ENCODE measurements around the gene ACACB.

ACACB gene

DNA sequence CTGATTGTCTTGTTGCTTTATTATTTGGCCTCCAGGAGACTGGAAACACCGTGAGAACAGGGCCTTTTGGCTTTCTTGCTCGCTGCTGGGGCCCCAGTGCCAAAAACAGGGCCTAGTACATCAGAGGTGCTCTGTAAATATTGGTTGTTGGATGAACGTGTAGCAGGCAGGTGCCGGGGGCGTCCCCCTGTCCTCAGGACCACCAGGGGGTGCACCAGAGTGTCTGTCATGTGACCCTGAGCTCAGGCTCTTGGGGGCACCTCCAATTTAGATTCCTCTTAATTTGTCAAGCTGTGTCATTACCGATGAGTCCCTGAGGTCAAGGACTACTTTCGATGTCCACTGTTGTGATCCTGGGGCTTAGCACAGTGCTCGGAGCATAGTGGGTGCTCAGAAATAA is 87.1 kb downstream of the ACACB start:
- in situ Hi-C loops (cut with HindIII; ENCODE audit: low sequenced_read_pairs): no loop called here
- TF ChIP-seq, protein P1, sequence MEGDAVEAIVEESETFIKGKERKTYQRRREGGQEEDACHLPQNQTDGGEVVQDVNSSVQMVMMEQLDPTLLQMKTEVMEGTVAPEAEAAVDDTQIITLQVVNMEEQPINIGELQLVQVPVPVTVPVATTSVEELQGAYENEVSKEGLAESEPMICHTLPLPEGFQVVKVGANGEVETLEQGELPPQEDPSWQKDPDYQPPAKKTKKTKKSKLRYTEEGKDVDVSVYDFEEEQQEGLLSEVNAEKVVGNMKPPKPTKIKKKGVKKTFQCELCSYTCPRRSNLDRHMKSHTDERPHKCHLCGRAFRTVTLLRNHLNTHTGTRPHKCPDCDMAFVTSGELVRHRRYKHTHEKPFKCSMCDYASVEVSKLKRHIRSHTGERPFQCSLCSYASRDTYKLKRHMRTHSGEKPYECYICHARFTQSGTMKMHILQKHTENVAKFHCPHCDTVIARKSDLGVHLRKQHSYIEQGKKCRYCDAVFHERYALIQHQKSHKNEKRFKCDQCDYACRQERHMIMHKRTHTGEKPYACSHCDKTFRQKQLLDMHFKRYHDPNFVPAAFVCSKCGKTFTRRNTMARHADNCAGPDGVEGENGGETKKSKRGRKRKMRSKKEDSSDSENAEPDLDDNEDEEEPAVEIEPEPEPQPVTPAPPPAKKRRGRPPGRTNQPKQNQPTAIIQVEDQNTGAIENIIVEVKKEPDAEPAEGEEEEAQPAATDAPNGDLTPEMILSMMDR (IDR thresholded peaks at IDR 0.05; ENCODE audit: low read depth, low read length): no peak

DNA sequence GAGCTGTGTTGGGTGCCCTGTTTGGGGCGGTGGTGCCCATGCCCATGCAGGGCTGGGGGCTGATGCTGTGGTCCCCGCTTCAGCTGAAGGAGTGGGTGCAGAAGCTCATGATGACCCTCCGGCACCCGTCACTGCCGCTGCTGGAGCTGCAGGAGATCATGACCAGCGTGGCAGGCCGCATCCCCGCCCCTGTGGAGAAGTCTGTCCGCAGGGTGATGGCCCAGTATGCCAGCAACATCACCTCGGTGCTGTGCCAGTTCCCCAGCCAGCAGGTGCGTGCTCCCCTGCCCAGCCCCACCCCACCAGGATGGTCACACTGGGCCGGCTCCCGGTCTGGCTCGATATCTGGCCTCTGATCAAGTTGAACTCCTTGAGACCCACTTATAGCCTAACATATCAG is 92.7 kb downstream of the ACACB start:
- in situ Hi-C loops (cut with HindIII; ENCODE audit: low sequenced_read_pairs): no loop called here
- no peak for DNase-seq (ENCODE audit: low read depth, low spot score)
- TF ChIP-seq, protein P1 (IDR thresholded peaks at IDR 0.05; ENCODE audit: low read depth, low read length): no peak
- H3K4me3 ChIP-seq (ENCODE audit: low read depth, low read length): no peak overlapping the region

More for the DNA sequence above, 87.1 kb downstream of the ACACB start:
- DNase-seq (ENCODE audit: low read depth, low spot score): no peak
- no peak overlapping the region for H3K4me3 ChIP-seq (ENCODE audit: low read depth, low read length)

DNA sequence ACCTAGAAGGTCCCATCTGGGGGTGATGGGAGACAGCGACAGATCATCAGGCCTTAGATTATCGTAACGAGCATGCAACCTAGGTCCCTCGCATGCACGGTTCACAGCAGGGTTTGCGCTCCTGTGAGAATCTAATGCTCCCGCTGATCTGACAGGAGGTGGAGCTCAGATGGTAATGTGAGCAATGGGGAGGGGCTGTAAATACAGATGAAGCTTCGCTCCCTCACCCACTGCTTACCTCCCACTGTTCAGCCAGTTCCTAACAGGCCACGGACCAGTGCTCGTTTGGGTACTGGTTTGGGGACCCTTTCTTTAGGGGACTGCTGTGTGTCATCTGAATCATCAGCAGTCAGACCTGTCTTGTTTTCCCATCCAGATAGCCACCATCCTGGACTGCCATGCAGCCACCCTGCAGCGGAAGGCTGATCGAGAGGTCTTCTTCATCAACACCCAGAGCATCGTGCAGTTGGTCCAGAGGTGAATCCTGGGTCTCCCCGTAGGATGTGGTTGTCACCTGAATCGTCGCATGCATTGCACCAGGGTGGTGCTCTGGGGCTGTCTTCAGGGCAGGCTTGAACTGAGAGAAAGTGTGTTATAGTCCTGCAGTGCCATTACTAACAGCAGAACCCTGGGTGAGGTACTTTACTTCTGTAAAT is 96.2 kb downstream of the ACACB start:
- no peak overlapping the region for H3K4me3 ChIP-seq (ENCODE audit: low read depth, low read length)
- TF ChIP-seq, protein P1 (IDR thresholded peaks at IDR 0.05; ENCODE audit: low read depth, low read length): no peak
- in situ Hi-C loops (cut with HindIII; ENCODE audit: low sequenced_read_pairs): no loop called here
- DNase-seq (ENCODE audit: low read depth, low spot score): no peak

DNA sequence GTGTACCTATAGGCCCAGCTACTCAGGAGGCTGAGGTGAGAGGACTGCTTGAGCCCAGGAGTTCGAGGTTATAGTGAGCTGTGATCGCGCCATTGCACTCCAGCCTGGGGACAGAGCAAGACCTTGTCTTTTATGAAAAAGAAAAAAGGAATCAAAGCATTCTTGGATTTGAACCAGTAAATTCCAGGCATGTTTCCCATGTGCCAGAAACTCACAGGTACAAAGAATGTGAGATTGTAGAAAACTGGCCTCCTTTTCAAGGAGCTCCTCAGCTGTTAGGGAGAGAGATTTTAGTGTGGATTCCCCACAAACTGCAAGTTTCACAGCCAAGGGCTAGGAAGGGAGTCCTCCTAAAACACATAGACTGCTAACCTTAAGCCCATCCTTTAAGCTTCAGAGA is 97.7 kb downstream of the ACACB start:
- H3K4me3 ChIP-seq (ENCODE audit: low read depth, low read length): no peak overlapping the region
- TF ChIP-seq, protein P1 (IDR thresholded peaks at IDR 0.05; ENCODE audit: low read depth, low read length): no peak
- DNase-seq (ENCODE audit: low read depth, low spot score): no peak
- in situ Hi-C loops (cut with HindIII; ENCODE audit: low sequenced_read_pairs): no loop called here

DNA sequence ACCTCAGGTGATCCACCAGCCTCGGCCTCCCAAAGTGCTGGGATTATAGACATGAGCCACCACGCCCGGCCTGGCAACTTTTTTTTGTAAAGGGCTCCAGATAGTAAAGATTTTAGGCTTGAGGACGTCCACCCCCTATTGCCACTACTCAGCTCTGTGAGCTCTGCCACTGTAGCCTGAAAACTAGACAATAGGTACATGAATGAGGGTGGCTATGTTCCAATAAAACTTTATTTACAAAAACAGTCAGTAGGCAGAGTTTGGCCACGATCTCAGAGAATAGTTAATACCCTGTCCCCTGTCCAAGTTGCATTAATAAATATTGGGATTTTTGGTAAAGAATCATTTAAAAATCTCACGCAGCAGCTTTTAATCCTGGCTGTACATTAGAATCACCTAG is 102.6 kb downstream of the ACACB start:
- in situ Hi-C loops (cut with HindIII; ENCODE audit: low sequenced_read_pairs): no loop called here
- TF ChIP-seq, protein P1 (IDR thresholded peaks at IDR 0.05; ENCODE audit: low read depth, low read length): no peak
- H3K4me3 ChIP-seq (ENCODE audit: low read depth, low read length): no peak overlapping the region
- DNase-seq (ENCODE audit: low read depth, low spot score): no peak

DNA sequence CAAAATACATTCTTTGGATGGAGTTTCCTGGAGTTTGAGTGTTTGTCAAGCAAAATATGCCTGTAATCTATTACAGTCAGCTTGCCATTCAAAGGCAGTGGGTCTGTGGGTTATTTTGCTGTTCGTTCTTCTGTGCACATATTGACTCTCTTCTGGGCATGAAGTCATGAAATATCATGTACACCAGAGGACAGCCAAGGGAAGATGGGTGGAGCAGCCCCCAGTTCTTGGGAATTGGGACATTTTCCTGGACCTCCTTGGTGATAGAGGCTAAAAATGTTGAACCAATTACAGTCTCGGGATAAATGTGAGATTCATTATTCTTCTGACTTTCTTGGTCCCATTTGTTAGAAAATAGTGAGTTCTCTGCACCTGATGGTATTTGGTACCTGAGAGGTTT is 103.6 kb downstream of the ACACB start:
- H3K4me3 ChIP-seq (ENCODE audit: low read depth, low read length): no peak overlapping the region
- TF ChIP-seq, protein P1 (IDR thresholded peaks at IDR 0.05; ENCODE audit: low read depth, low read length): no peak
- DNase-seq (ENCODE audit: low read depth, low spot score): no peak
- in situ Hi-C loops (cut with HindIII; ENCODE audit: low sequenced_read_pairs): no loop called here
